HepG2 (cell line): ENCODE data around the gene UNC5CL. TPM values are rescaled to one million over a fixed set of nuclear protein-coding genes. Genes with fewer than 3 reads are reported as not detected.

Experiments
- CBFB ChIP-seq: sonication (generic); formaldehyde crosslinking; IDR thresholded peaks from 2 replicates; pipeline ENCODE4 v1.4.0; 2020; ENCODE audit warnings: missing genetic modification reagents
- KDM1A ChIP-seq: IDR thresholded peaks from 2 replicates; pipeline ENCODE4 v1.6.1; 2016; ENCODE audit warnings: missing compliant biosample characterization
- MXD4 ChIP-seq: IDR thresholded peaks from 2 replicates; pipeline ENCODE4 v1.6.1; 2016; ENCODE audit warnings: mild to moderate bottlenecking, missing biosample characterization, missing genetic modification reagents
- ZNF333 ChIP-seq: sonication (generic); formaldehyde crosslinking; IDR thresholded peaks from 2 replicates; pipeline ENCODE4 v1.4.0; 2020; ENCODE audit warnings: mild to moderate bottlenecking, missing genetic modification reagents, borderline replicate concordance
- polyA plus RNA-seq, 8 experiments: library from polyadenylated mRNA; depleted of rRNA in 3 of 8; stranded (reverse) in 7 of 8; unstranded in 1 of 8; fragments of >200 nt; fragmentation: Illumina TruSeq in 4 of 8; extraction: Trizol in 4 of 8; gene quantifications; 2 replicates each; pipeline versions ENCODE4 v1.2.1 to v1.2.3, GENCODE V29; 2011 to 2016; ENCODE audit warnings: low read depth in 4 of 8, missing spikeins in 1 of 8, mixed read lengths in 1 of 8; ENCODE audit not compliant: insufficient read depth in 1 of 8
- total RNA-seq, 5 experiments: library from RNA; depleted of rRNA; stranded (reverse); fragments of >200 nt; fragmentation: Illumina TruSeq; extraction: Trizol; gene quantifications; 2 replicates each; pipeline ENCODE4 v1.2.3, GENCODE V29; 2016; ENCODE audit warnings: low read depth in 1 of 5
- TF ChIP-seq, protein P1 (sequence below): sonication (generic); formaldehyde crosslinking; IDR thresholded peaks from 2 replicates; pipeline ENCODE4 v1.5.0; 2020; ENCODE audit warnings: mild to moderate bottlenecking, missing genetic modification reagents
- TF ChIP-seq, protein P2 (sequence below): sonication (generic); formaldehyde crosslinking; IDR thresholded peaks from 2 replicates; pipeline ENCODE4 v1.9.0; 2021; ENCODE audit warnings: mild to moderate bottlenecking, missing genetic modification reagents

Gene UNC5CL
- total and polyA plus RNA-seq, 2 of the 13 experiments (the other 11 are each of a cell fraction or from before 2014, with no cell fraction given), result 2.4 to 2.5 TPM

DNA sequence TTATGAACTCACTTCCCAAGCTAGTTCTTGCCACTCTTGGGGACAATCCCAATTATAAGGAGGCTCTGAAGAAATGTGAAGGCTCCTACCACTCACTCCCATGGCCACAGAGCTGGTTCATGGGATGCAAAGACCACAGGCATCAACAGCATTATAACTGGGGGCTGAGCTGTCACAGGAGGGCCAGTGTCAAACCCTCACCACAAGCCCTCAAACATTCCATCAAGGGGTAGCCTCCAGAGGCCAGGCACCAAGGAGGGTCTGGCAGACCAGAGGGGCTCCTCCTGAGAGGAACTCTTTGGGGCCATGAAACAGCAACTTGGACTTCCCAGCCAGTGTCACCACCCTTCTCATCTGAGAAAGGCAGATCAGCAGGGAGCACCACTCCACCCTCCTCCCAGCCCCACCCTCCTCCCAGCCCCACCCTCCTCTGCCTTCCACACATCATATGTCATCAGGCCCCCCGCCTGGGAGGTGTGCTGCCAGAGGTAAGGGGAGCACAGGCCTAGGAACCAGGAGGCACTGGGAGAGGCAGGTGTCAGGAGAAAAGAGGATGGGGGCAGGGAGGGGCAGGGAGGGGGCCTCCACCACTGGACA, 2.0 kb upstream of the UNC5CL start (continued):
- TF ChIP-seq, protein P1, sequence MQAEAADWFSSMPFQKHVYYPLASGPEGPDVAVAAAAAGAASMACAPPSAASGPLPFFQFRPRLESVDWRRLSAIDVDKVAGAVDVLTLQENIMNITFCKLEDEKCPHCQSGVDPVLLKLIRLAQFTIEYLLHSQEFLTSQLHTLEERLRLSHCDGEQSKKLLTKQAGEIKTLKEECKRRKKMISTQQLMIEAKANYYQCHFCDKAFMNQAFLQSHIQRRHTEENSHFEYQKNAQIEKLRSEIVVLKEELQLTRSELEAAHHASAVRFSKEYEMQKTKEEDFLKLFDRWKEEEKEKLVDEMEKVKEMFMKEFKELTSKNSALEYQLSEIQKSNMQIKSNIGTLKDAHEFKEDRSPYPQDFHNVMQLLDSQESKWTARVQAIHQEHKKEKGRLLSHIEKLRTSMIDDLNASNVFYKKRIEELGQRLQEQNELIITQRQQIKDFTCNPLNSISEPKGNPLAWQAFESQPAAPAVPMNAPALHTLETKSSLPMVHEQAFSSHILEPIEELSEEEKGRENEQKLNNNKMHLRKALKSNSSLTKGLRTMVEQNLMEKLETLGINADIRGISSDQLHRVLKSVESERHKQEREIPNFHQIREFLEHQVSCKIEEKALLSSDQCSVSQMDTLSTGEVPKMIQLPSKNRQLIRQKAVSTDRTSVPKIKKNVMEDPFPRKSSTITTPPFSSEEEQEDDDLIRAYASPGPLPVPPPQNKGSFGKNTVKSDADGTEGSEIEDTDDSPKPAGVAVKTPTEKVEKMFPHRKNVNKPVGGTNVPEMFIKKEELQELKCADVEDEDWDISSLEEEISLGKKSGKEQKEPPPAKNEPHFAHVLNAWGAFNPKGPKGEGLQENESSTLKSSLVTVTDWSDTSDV (CRISPR knock-in tag), result no peak
- TF ChIP-seq MXD4 (CRISPR knock-in tag) (0 out of 2 replicates have a peak, but pooled peaks have one; percentile 1), KDM1A (CRISPR knock-in tag) (no peak), ZNF333 (0 out of 2 replicates have a peak, but pooled peaks have one; percentile 1), CBFB (0 out of 2 replicates have a peak, but pooled peaks have one; percentile 10)
- TF ChIP-seq, protein P2, sequence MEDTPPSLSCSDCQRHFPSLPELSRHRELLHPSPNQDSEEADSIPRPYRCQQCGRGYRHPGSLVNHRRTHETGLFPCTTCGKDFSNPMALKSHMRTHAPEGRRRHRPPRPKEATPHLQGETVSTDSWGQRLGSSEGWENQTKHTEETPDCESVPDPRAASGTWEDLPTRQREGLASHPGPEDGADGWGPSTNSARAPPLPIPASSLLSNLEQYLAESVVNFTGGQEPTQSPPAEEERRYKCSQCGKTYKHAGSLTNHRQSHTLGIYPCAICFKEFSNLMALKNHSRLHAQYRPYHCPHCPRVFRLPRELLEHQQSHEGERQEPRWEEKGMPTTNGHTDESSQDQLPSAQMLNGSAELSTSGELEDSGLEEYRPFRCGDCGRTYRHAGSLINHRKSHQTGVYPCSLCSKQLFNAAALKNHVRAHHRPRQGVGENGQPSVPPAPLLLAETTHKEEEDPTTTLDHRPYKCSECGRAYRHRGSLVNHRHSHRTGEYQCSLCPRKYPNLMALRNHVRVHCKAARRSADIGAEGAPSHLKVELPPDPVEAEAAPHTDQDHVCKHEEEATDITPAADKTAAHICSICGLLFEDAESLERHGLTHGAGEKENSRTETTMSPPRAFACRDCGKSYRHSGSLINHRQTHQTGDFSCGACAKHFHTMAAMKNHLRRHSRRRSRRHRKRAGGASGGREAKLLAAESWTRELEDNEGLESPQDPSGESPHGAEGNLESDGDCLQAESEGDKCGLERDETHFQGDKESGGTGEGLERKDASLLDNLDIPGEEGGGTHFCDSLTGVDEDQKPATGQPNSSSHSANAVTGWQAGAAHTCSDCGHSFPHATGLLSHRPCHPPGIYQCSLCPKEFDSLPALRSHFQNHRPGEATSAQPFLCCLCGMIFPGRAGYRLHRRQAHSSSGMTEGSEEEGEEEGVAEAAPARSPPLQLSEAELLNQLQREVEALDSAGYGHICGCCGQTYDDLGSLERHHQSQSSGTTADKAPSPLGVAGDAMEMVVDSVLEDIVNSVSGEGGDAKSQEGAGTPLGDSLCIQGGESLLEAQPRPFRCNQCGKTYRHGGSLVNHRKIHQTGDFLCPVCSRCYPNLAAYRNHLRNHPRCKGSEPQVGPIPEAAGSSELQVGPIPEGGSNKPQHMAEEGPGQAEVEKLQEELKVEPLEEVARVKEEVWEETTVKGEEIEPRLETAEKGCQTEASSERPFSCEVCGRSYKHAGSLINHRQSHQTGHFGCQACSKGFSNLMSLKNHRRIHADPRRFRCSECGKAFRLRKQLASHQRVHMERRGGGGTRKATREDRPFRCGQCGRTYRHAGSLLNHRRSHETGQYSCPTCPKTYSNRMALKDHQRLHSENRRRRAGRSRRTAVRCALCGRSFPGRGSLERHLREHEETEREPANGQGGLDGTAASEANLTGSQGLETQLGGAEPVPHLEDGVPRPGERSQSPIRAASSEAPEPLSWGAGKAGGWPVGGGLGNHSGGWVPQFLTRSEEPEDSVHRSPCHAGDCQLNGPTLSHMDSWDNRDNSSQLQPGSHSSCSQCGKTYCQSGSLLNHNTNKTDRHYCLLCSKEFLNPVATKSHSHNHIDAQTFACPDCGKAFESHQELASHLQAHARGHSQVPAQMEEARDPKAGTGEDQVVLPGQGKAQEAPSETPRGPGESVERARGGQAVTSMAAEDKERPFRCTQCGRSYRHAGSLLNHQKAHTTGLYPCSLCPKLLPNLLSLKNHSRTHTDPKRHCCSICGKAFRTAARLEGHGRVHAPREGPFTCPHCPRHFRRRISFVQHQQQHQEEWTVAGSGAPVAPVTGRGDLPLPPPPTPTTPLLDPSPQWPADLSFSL (CRISPR knock-in tag), result no peak
- TF ChIP-seq, all 625 proteins: peak for 17
